ENCODE results near the gene TMEM235. TPM values are rescaled to one million over a fixed set of nuclear protein-coding genes. Genes with fewer than 3 reads are reported as not detected.

Gene TMEM235
- total and polyA plus RNA-seq, 2 donors (not counting 3 experiments of a cell fraction or from before 2014, with no cell fraction given) = 0.04 to 0.38 TPM

DNA sequence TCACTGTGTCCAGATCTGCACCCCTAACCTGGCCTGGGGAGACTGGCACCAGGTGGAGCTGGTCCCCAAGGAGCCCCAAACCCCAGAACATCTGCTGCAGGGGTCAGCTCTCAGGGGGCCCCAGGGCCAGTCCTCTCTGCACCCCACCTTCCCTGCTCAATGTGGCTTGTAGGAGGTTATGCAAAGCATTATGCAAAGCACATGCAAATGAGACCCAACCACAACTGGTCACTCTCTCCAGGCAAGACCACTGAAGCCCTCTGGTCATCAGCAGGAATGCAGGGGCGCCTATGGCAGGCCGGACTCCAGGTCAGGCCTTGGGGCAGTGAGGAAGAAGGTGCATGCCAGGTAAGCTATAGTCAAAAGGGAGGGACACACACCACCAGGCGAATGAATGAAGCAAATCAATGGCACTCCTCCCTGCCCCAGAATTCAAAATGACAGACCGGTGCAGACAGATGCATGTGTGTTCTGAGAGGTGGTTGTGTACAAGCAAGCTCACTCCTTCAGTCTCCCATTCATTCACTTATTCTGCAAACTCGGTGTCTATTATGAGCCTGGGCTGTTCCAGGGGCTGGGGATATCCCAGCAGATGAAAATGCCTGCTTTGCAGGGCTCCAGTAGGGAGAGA, 48.0 kb downstream of the TMEM235 start:
- Histone ChIP-seq H3K27me3 (ENCODE audit: control insufficient read depth in 2 of 2, insufficient read depth in 2 of 2, low read length in 2 of 2) (no peaks in the 10 kb centered on the region), H2AFZ (ENCODE audit: low read depth, low read length) (no peak overlapping the region), H3K36me3 (ENCODE audit: control insufficient read depth in 2 of 2, extremely low read depth in 1 of 2, insufficient read depth in 2 of 2, low read length in 2 of 2) (no peaks in the 10 kb centered on the region), H3K9ac (replicated peaks; ENCODE audit: extremely low read depth, insufficient read depth, low read length) (no peak overlapping the region), H3K9me1 (replicated peaks; ENCODE audit: control insufficient read depth, extremely low read depth, insufficient read depth, low read length) (no peaks in the 10 kb centered on the region), H3K4me2 (ENCODE audit: insufficient read depth, low read length) (no peak overlapping the region), H3K4me1 (ENCODE audit: control insufficient read depth, extremely low read depth, insufficient read depth, low read length) (no peaks in the 10 kb centered on the region), H3K4me3 (replicated peaks in 1 of 3; ENCODE audit: insufficient read depth in 1 of 3, low read depth in 1 of 3, low read length in 3 of 3) (no peak overlapping the region), H3K79me2 (ENCODE audit: control insufficient read depth, insufficient read depth, low read length) (no peaks in the 10 kb centered on the region), H3K9me3 (replicated peaks; ENCODE audit: control insufficient read depth, insufficient read depth, low read length) (no peaks in the 10 kb centered on the region), H3K27ac (ENCODE audit: insufficient read depth, low read depth, low read length) (no peak overlapping the region), H4K20me1 (replicated peaks; ENCODE audit: control insufficient read depth, extremely low read depth, insufficient read depth, low read length) (no peaks in the 10 kb centered on the region)
- intact Hi-C loops (cut with micrococcal nuclease) = loop anchor here (1.0 kb wide), 1 partner anchor 18 kb away; no protein-coding TSS in a partner anchor
- dilution Hi-C loops (cut with MboI; ENCODE audit: extremely low pct_ligation_motif_present, low sequenced_read_pairs) = no loop called here
- ChIA-PET CTCF (interaction anchor here (0.6 kb wide), 1 partner anchor 10 kb away, joined by 3 read pairs; no protein-coding TSS in a partner anchor), POLR2A (no interaction called here)
- FAIRE-seq (no peak), DNase-seq (ENCODE audit: low read depth, low spot score) (no peak)
- TF ChIP-seq, protein P1, sequence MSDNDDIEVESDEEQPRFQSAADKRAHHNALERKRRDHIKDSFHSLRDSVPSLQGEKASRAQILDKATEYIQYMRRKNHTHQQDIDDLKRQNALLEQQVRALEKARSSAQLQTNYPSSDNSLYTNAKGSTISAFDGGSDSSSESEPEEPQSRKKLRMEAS (IDR thresholded peaks at IDR 0.05; ENCODE audit: insufficient read depth, insufficient read length) = no peak
- no peak for TF ChIP-seq MYC (IDR thresholded peaks at IDR 0.05; ENCODE audit: low read depth, low read length)
- no peak for TF ChIP-seq EZH2 (IDR thresholded peaks at IDR 0.05; ENCODE audit: borderline replicate concordance, low read depth, low read length, severe bottlenecking)
- TF ChIP-seq POLR2A (IDR thresholded peaks at IDR 0.05; ENCODE audit: low read depth, low read length) = no peak
- no peak for TF ChIP-seq CTCF (IDR thresholded peaks at IDR 0.05; ENCODE audit: extremely low read depth in 1 of 2, insufficient read depth in 1 of 2, low read depth in 1 of 2, low read length in 2 of 2)
- TF ChIP-seq POLR2AphosphoS5 (IDR thresholded peaks at IDR 0.05; ENCODE audit: insufficient read depth, low read depth, low read length) = no peak
- TF ChIP-seq JUN (IDR thresholded peaks at IDR 0.05; ENCODE audit: borderline replicate concordance, insufficient read depth, insufficient read length, low read depth) = no peak
- TF ChIP-seq FOS (IDR thresholded peaks at IDR 0.05; ENCODE audit: borderline replicate concordance, insufficient read depth, low read length) = no peak
- no peak for TF ChIP-seq GATA2 (IDR thresholded peaks at IDR 0.05; ENCODE audit: insufficient read depth, insufficient read length, low read depth, low read length)
- no TSS peak for BruUV-seq (replicated peaks)
